Measurements from ENCODE around the gene PPP3R1.

DNA sequence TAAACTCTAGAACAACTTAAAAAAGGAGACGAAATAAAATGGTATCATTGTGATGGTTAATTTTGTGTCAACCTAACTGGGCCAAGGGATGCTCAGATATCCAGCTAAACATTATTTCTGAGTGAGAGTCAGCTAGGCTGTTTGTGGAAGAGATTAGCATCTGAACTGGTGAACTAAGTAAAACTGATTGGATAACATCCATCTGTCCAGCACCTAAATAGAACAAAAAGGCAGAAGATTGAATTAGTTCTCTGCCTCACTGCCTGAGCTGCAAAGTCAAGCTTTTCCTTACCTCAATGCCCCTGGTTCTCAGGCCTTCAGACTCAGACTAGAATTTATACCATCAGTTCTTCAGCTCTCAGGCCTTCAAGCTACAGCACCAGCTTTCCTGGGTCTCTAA, 30.0 kb downstream of the PPP3R1 start:
- no peak for TF ChIP-seq POLR2A (IDR thresholded peaks at IDR 0.05)
- TF ChIP-seq, protein P1, sequence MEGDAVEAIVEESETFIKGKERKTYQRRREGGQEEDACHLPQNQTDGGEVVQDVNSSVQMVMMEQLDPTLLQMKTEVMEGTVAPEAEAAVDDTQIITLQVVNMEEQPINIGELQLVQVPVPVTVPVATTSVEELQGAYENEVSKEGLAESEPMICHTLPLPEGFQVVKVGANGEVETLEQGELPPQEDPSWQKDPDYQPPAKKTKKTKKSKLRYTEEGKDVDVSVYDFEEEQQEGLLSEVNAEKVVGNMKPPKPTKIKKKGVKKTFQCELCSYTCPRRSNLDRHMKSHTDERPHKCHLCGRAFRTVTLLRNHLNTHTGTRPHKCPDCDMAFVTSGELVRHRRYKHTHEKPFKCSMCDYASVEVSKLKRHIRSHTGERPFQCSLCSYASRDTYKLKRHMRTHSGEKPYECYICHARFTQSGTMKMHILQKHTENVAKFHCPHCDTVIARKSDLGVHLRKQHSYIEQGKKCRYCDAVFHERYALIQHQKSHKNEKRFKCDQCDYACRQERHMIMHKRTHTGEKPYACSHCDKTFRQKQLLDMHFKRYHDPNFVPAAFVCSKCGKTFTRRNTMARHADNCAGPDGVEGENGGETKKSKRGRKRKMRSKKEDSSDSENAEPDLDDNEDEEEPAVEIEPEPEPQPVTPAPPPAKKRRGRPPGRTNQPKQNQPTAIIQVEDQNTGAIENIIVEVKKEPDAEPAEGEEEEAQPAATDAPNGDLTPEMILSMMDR (IDR thresholded peaks at IDR 0.05 in 8 of 11, conservative IDR thresholded peaks at IDR 0.05 in 3 of 11) = no peak

Data from spleen (tissue), 7 donors.